ENCODE measurements around the gene CYB561A3. TPM values are rescaled to one million over a fixed set of nuclear protein-coding genes. Genes with fewer than 3 reads are reported as not detected.

CYB561A3 gene
- total RNA-seq, 1 experiment from 2014 or later, result 21.7 TPM

DNA sequence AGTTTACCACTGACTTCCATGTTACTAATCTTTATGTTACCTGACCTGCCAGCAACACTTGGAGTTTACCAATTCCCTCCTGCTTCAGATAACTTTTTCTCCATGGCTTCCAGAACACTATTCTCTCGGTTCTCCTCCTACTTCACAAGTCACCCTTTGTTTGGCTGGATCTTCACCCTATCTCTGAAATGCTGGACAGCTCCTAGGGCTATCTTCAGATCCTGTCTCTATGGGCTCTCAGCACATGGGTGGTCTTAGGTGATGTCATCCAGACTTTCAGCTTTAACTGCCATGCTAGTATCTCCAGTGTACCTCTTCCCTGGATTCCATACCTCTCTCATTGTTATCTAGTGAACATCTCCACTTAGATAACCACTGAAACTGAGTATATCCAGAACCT lies 54.3 kb downstream of the CYB561A3 start:
- Histone ChIP-seq H3K14ac (ENCODE audit: insufficient read depth, low read length) (no peak overlapping the region), H2BK120ac (ENCODE audit: low read depth, low read length, poor library complexity, severe bottlenecking) (no peak overlapping the region)
- WGBS (ENCODE audit: extremely low coverage, insufficient read length, low lambda C conversion rate), result no CpG with 5 or more reads among the region's 1 CpG

More for the DNA sequence above, 54.3 kb downstream of the CYB561A3 start:
- H3K27me3 ChIP-seq (ENCODE audit: insufficient read depth, low read length), result no peaks in the 10 kb centered on the region
- H3K79me2 ChIP-seq (ENCODE audit: insufficient read depth, low read length), result no peaks in the 10 kb centered on the region
- H2BK5ac ChIP-seq (ENCODE audit: insufficient read length, low read length), result no peak overlapping the region
- H3T11ph ChIP-seq (ENCODE audit: low read length), result no peak overlapping the region
- H4K20me1 ChIP-seq (ENCODE audit: control insufficient read depth, insufficient read depth, insufficient read length), result no peaks in the 10 kb centered on the region
- no peak overlapping the region for H2AFZ ChIP-seq (ENCODE audit: low read length)
- no peak overlapping the region for H2BK20ac ChIP-seq (ENCODE audit: low read depth, low read length, poor library complexity, severe bottlenecking)
- no peak overlapping the region for H3K9ac ChIP-seq (ENCODE audit: extremely low read depth, insufficient read length, low read length)
- H4K5ac ChIP-seq (ENCODE audit: insufficient read length, low read depth, low read length), result no peak overlapping the region
- no peak for DNase-seq
- no peak overlapping the region for H3K4me3 Mint-ChIP-seq
- H3K79me1 ChIP-seq (ENCODE audit: insufficient read depth, low read depth, low read length, poor library complexity, severe bottlenecking), result no peaks in the 10 kb centered on the region
- TF ChIP-seq, protein P1, sequence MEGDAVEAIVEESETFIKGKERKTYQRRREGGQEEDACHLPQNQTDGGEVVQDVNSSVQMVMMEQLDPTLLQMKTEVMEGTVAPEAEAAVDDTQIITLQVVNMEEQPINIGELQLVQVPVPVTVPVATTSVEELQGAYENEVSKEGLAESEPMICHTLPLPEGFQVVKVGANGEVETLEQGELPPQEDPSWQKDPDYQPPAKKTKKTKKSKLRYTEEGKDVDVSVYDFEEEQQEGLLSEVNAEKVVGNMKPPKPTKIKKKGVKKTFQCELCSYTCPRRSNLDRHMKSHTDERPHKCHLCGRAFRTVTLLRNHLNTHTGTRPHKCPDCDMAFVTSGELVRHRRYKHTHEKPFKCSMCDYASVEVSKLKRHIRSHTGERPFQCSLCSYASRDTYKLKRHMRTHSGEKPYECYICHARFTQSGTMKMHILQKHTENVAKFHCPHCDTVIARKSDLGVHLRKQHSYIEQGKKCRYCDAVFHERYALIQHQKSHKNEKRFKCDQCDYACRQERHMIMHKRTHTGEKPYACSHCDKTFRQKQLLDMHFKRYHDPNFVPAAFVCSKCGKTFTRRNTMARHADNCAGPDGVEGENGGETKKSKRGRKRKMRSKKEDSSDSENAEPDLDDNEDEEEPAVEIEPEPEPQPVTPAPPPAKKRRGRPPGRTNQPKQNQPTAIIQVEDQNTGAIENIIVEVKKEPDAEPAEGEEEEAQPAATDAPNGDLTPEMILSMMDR (conservative IDR thresholded peaks at IDR 0.05), result no peak
- no peak overlapping the region for H2BK15ac ChIP-seq (ENCODE audit: low read depth, low read length)
- H3K9me3 ChIP-seq (ENCODE audit: control insufficient read depth, low read depth, low read length), result no peaks in the 10 kb centered on the region
- no peak overlapping the region for H3K56ac ChIP-seq (ENCODE audit: insufficient read length, low read depth, low read length)
- H3K4me1 ChIP-seq (ENCODE audit: insufficient read depth, low read length), result no peaks in the 10 kb centered on the region
- no peaks in the 10 kb centered on the region for H3K4me1 Mint-ChIP-seq
- no peak overlapping the region for H4K8ac ChIP-seq (replicated peaks; ENCODE audit: insufficient read length, low read depth, low read length)
- peaks cover 31 to 36% (median 33%) of the 10 kb centered on the region in 3 experiments; a peak in 6 of 7 replicates for H3K36me3 Mint-ChIP-seq (ENCODE audit: insufficient read depth in 1 of 3, low read depth in 3 of 3)
- no peaks in the 10 kb centered on the region for H3K27me3 Mint-ChIP-seq (ENCODE audit: low read depth)
- no peak overlapping the region for H3K18ac ChIP-seq (ENCODE audit: insufficient read length, low read depth, low read length)
- no peaks in the 10 kb centered on the region for H3K23me2 ChIP-seq (ENCODE audit: insufficient read length, low read depth, low read length, poor library complexity, severe bottlenecking)
- no peak overlapping the region for H3K4me2 ChIP-seq (ENCODE audit: insufficient read depth, insufficient read length, low read length)
- no peak overlapping the region for H3K27ac Mint-ChIP-seq
- H4K91ac ChIP-seq (ENCODE audit: insufficient read length, low read depth, low read length), result no peak overlapping the region
- H3K9me3 Mint-ChIP-seq, result no peaks in the 10 kb centered on the region
- H3K27ac ChIP-seq (ENCODE audit: insufficient read length, low read depth, low read length), result no peak overlapping the region
- H2AK5ac ChIP-seq (ENCODE audit: insufficient read length, low read length), result no peak overlapping the region
- no peak overlapping the region for H3K4ac ChIP-seq (ENCODE audit: low read depth, low read length)
- no peak overlapping the region for H3K23ac ChIP-seq (ENCODE audit: insufficient read length, low read depth, low read length)
- no peak overlapping the region for H2BK12ac ChIP-seq (ENCODE audit: insufficient read length, low read depth, low read length)
